HG03457 (cell line): ENCODE data around the gene FAHD1.

Source experiments
- ATAC-seq: cut with Tn5 transposase; IDR thresholded peaks from one replicate; pipeline ENCODE4 v1.9.1; 2021; ENCODE audit warnings: moderate number of reproducible peaks; ENCODE audit not compliant: unreplicated experiment

The FAHD1 gene

GRCh38 chr16:1878256-1878655 is 51.2 kb downstream of the FAHD1 start:
- ATAC-seq = no peak
